ENCODE data around the gene DUSP8.

The DUSP8 gene

DNA sequence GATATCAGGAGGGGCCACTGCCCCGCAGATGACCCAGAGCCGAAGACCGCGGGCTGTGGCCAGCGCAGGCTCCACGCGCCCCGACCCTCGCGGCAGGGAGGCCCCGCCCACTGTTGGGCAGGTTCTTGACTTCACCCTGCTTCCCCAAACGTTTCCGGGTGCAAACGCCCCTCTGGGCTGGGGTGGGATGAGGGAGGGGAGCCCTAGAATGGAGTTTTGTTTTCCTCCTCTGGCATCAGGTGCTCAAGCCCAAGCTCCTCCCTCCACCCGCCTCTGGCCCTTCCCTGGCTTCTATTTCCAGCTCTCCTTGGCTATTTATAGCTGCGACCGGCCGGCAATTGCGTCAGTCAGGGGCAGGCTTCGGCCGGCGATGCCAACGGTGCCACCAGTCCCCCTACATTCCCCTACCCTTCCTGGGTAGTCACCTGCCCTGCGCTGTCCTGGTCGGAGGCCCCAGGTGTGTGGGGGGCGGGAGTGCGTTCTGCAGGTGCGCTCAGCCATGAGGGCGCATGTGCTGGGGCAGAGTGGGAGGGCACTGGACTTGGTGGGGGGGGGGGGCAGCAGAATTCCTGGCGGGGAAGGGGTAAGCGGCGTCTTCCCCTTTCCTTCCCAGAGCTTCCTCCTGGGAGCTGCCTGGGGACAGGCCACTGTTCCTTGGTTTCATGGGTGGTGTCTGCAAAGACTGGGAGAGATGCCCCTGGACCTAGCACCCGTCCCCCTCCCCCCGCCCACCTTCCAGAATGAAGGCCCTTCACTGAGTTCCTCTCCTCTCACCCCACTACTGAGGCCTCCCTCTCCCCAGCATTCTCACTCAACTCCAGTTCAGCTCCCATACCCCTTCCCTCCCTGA, 23.6 kb downstream of the DUSP8 start:
- DNase-seq, result no peak

- DNase-seq, result no peak
Measured at GRCh38 chr11:1547467-1548098, 24.5 kb downstream of the DUSP8 start.

DNA sequence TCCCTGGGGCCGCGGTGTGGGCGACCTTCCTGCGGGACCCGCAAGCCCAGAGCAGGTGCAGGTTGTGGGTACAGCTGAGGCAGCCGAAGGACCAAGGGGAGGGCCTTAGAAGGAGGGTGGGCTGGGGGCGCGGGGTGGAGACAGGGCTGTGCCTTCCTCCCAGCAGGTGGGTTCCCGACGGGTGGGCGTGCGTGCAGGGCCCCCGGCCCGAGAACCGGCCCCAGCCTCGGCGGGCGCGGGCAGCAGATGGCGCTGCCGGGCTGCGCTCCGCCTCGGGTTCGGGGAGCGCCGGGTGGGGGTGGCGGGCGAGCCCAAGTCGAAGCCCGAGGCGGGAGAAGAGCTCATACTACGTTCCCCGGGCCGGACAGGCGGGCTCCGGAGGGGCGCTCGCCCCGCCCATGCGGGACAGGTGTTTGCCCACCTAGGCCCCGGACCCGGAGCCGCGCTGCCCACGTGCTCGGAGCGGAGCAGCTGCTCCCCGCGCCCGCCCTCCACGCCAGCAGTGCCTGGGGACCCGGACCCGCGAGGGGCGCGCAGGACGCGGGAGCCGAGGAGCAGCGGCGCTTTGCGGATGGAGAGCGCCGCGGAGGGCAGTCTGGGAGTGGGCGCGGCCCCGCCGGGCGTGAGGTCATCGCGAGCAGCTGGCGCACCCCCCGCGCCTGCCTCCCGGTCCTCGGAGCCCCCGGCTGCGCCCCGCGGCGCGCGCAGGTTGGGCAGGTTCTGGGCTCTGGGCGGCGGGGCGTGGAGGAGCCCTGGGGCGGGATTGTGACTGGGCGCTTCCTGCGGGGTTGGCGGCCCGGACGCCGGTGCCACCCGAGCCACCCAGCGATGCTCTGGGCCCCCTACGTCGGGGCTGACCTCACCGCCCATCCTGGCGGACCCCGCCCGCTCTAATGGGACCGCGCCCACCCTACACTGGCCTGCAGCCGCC, 25.3 kb downstream of the DUSP8 start:
- DNase-seq, result no peak

- DNase-seq, result no peak
Measured at GRCh38 chr11:1546077-1546535, 26.0 kb downstream of the DUSP8 start.

DNA sequence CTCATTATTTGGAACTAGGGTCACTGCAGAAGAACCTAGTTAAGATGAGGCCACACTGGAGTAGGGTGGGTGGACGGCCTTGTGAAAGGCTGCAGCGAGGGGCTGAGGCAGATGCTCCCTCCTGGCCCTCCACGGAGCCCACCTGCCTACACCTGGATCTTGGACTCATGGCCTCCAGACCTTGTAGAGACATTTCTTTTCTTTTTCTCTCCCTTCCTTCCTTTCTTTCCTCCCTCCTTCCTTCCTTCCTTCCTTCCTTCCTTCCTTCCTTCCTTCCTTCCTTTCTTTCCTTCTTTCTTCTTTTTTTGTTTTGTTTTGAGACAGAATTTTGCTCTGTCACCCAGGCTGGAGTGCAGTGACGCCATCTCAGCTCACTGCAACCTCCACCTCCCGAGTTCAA, 26.6 kb downstream of the DUSP8 start:
- no peak for DNase-seq

GRCh38 chr11:1544536-1544935, 27.5 kb downstream of the DUSP8 start:
- DNase-seq, result no peak

- DNase-seq, result no peak
Measured at GRCh38 chr11:1543606-1544263, 28.3 kb downstream of the DUSP8 start.

GRCh38 chr11:1542267-1542666, 29.8 kb downstream of the DUSP8 start:
- DNase-seq, result no peak

GRCh38 chr11:1541474-1542204, 30.4 kb downstream of the DUSP8 start:
- no peak for DNase-seq

DNA sequence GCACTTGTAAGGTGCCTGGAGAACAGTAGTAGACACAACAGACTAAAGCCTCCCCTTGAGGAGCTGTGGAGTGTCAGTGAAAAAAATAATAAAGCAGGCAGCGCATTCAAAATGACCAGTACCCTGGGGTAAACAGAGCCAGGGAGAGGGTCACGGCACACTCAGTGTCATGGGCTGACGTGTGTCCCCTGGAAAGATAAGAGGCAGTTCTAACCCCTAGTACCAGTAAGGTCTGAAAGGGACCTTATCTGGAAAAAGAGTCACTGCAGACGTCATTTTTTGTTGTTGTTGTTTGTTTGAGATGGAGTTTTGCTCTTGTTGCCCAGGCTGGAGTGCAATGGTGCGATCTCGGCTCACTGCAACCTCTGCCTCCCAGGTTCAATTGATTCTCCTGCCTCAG, 32.0 kb downstream of the DUSP8 start:
- no peak for DNase-seq

- no peak for DNase-seq
Measured at GRCh38 chr11:1538153-1538552, 33.9 kb downstream of the DUSP8 start.

DNA sequence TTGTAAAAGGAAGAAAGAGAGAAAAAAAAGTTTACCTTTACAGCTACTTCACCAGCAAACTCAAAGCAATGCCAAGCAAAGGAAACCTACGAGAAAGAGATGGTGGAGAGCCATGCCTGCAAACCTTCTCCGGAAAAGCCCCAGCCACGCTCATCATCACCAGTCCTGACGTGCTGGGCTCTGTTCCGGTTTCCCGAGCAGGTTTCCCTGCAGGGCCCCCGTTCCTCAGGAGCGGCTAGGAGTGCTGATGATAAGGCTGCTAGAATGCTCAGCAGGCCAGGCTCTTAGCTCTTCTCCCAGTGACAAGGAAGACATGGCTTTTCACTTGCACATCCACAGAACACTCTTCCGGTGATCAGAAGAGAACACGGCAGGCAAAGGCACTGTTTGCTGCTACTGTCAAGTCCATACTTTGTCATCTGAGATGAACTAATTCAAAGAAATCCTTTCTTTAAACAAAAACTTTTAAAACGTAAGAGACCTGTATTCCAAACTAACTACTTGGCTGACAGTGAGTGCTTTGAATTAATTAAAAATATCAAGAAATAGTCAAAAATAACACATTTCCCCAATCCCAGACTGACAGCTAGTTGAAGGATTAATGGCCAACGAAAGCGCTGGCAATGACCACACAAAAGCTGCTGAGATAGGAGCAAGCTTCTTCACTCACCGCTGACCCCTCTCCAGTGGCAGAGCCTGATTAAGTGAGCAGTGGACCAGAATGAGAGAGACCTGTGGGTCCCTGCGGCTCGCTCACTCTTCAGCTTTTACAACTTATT, 35.8 kb downstream of the DUSP8 start:
- DNase-seq, result no peak

DNA sequence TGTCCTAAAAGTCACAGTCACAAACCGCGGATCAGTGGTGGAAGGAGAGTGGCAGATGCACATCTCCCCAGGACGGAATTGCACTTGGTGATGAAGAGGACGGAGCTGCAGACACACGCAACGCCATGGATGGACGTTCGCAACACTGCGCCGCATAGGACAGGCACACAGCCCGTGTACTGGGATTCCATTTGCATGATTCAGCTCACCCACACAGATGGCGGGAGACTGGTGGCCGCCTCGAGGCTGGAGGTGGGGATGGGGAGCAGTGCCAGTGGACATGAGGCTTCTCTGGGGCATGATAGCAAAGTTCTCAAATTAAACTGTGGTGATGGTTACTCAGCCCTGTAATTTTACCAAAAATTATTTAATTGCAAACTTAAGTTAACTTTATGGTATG, 37.4 kb downstream of the DUSP8 start:
- no peak for DNase-seq

DNA sequence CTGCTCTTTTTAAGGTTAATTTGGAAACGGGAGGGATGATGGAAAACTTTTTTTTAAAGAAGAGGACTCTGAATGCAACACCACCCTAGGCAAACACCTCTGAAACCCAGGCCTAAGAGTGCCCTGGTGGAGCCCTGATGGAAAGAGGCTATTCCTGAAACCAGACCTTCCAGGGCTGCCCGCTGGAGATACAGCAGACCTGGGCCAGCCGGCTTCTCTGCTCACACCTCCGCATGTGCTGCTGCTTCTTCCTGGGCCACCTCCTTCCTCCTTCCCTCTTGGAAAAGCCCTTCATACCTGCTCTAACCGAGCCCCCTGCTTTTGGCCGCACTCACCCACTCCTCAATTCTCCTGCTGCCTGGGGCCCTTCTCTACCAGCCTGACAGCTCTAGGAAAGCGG, 37.9 kb downstream of the DUSP8 start:
- DNase-seq, result no peak

DNA sequence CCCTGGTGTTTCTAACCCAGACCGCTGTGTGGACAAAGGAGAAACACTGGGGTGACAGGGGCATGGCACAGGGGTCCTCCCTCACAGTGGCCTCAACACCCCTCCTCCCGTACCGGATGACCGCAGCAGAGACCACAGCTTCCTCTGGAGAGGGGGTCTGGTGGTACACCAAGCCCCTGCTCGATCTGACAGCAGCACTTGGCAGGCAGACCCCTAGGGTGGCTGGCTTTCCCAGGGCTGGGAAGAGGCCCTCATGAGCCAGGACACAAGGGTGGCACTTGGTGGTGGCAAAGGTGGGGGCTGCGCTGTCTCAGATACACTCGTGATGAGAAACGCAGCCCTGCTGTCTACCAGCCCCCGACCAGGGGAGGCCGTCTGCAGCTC, 38.7 kb downstream of the DUSP8 start:
- DNase-seq, result no peak

- DNase-seq, result no peak
Measured at GRCh38 chr11:1532606-1533341, 39.3 kb downstream of the DUSP8 start.

DNA sequence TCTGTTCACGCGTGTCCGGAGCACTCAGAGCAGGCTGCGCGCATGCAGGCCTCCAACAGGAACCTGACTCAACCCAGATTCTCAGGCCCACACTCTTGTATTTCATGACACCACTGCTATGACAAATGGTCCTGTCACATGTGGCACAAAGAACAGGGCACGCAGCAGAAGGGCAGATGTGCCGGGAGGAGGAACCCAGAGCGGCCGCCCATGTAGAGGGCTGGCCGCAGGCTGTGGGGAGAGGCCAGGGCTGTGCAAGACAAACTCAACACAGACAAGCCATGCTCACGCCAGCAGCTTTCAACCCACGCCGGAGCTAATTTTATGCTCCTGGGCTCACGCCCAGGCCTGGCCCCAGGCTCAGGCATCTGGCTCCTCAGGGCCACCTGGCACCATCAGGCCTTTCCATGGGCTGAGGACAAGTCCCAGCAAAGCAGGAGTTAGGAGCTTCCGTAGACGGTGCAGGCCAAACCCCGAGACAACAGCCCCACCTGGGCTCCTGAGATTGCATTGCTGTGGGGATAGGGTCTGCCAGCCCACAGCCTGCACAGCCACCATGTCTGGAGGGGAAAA, 40.0 kb downstream of the DUSP8 start:
- no peak for DNase-seq

GRCh38 chr11:1531449-1532013, 40.5 kb downstream of the DUSP8 start:
- no peak for DNase-seq

DNA sequence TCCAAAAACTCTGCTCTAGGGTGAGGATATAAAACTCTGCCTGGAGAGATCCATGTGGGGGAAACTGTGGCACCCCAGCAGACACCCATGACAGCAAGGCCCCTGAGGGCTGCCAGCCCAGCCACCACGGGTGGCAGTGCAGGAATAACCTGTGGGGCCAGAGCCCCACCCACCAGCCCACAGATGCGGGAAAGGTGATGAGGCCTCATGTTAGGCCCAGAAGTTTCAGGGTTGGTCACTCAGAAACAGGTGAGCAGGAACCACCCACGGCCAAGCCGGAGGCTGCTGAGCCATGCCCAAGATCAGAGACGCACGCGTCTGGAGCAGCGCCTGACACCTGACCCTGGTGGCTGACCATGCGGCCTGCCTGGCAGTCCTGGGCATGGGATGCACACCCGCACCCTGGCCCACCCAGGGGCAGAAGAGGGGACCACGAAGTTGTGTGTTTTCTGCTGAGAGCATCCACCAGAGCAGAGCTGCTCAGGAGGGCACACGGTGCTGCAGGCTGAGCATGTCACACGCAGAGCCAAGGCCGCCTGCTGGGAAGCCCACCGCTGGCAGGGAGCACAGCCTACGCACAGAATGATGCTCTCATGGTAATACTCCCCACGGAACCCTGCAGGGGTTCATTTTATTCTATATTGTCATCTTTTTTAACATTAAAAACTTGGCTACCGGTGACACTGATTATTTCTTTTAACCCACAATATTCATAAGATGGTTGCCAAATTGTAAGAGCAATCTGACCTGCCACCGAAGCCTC, 41.2 kb downstream of the DUSP8 start:
- no peak for DNase-seq

All from NCI-H2081 treated with DMSO at 0.1 percent for 48 hours (cell line).